ENCODE measurements around the gene RWDD2A. TPM values are rescaled to one million over a fixed set of nuclear protein-coding genes. Genes with fewer than 3 reads are reported as not detected.
A peak's percentile ranks its signal among the peaks of the same experiment; 100 is the strongest.

The RWDD2A gene
- total and polyA plus RNA-seq, 2 donors from 2014 or later: 4.0 to 5.5 TPM

DNA sequence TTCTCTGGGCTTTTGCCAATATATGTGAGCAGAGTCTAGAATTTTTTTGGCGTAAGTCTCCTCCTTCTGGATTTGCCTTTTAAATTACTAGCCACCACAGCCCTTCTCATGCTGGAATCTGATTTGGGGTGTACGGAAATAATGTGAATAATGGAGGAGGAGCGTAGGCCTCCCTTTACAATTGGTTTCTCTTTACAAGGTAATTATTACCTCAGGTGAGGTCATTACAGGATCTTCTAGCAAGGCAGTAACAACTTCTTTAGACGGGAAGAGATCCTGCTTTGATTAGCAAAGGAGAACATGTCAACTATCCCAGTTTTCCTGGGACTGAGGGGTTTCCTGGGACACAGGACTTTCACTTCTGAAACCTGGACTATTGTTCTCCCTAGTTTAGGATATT is 8.9 kb downstream of the RWDD2A start:
- TF ChIP-seq, protein P1, sequence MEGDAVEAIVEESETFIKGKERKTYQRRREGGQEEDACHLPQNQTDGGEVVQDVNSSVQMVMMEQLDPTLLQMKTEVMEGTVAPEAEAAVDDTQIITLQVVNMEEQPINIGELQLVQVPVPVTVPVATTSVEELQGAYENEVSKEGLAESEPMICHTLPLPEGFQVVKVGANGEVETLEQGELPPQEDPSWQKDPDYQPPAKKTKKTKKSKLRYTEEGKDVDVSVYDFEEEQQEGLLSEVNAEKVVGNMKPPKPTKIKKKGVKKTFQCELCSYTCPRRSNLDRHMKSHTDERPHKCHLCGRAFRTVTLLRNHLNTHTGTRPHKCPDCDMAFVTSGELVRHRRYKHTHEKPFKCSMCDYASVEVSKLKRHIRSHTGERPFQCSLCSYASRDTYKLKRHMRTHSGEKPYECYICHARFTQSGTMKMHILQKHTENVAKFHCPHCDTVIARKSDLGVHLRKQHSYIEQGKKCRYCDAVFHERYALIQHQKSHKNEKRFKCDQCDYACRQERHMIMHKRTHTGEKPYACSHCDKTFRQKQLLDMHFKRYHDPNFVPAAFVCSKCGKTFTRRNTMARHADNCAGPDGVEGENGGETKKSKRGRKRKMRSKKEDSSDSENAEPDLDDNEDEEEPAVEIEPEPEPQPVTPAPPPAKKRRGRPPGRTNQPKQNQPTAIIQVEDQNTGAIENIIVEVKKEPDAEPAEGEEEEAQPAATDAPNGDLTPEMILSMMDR (IDR thresholded peaks at IDR 0.05; ENCODE audit: borderline replicate concordance, extremely low read depth, insufficient read depth): no peak
- DNase-seq (no peak), FAIRE-seq (no peak)
- H3K36me3 ChIP-seq (ENCODE audit: control insufficient read depth in 2 of 3, insufficient read depth in 3 of 3, low read length in 3 of 3): peaks cover 0 to 3% (median 0%) of the 10 kb centered on the region in 3 donors
- H3K27me3 ChIP-seq (ENCODE audit: control insufficient read depth, insufficient read depth, low read length): no peaks in the 10 kb centered on the region
- no peaks in the 10 kb centered on the region for H3K4me1 ChIP-seq (ENCODE audit: control insufficient read depth in 2 of 3, insufficient read depth in 2 of 3, low read depth in 1 of 3, low read length in 3 of 3)
- H3K27ac ChIP-seq (ENCODE audit: low read depth in 2 of 2, low read length in 2 of 2): no peak overlapping the region
- H3K9me3 ChIP-seq (ENCODE audit: control insufficient read depth in 2 of 3, insufficient read depth in 1 of 3, low read length in 3 of 3): no peaks in the 10 kb centered on the region
- intact Hi-C loops (cut with DNase I): no loop called here
- no peak overlapping the region for H3K4me3 ChIP-seq (ENCODE audit: low read length in 3 of 3)
- H3K9ac ChIP-seq (ENCODE audit: low read length in 3 of 3): no peak overlapping the region

DNA sequence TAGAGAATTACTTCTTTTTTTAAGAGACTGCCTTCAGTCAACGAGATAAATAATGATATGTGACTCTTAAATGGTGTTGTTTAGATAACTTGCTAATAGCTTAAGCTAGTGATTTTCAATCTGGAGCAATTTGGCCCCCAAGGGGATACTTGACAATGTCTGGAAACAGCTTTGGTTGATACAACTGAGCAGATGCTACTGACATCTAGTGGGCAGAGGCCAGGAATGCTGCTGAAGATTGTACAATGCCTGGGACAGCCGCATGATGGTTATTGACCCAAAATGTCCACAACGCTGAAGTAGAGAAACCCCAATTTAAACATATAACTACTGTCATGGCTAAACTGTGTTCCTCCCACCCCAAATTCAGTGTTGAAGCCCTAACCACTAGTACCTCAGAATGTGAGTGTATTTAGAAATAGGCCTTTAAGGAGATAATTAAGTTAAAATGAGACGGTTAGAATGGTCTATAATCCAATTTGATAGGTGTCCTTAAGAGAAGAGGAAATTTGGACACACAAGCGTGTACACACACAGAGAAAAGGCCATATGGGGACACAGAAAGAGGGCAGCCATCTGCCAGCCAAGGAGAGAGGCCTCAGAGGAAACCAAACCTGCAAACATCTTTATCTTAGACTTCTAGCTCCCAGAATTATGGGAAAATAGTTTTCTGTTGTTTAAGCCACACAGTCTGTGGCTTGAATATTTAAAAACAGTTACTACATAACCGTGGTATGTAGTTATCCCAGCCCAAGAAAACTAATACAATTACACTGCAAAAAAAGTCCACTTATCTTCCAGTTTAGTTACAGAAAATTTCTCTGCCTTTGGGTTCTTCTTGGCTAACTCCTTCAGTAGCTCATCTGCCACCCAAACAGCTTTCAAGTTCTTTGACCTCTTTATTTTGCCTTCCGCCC is 22.2 kb downstream of the RWDD2A start:
- Histone ChIP-seq H3K27ac (ENCODE audit: low read depth in 2 of 2, low read length in 2 of 2) (no peak overlapping the region), H3K36me3 (ENCODE audit: control insufficient read depth in 2 of 3, insufficient read depth in 3 of 3, low read length in 3 of 3) (no peaks in the 10 kb centered on the region), H3K9ac (ENCODE audit: low read length in 3 of 3) (no peak overlapping the region), H3K9me3 (ENCODE audit: control insufficient read depth in 2 of 3, insufficient read depth in 1 of 3, low read length in 3 of 3) (no peaks in the 10 kb centered on the region), H3K4me3 (ENCODE audit: low read length in 3 of 3) (no peak overlapping the region), H3K27me3 (ENCODE audit: control insufficient read depth, insufficient read depth, low read length) (no peaks in the 10 kb centered on the region), H3K4me1 (ENCODE audit: control insufficient read depth in 2 of 3, insufficient read depth in 2 of 3, low read depth in 1 of 3, low read length in 3 of 3) (no peaks in the 10 kb centered on the region)
- no peak for FAIRE-seq
- TF ChIP-seq, protein P1 (IDR thresholded peaks at IDR 0.05; ENCODE audit: borderline replicate concordance, extremely low read depth, insufficient read depth): peak; percentile 87
- DNase-seq: peak in 4 of 5 donors; percentile 52 to 87 (median 66)
- intact Hi-C loops (cut with DNase I): no loop called here

DNA sequence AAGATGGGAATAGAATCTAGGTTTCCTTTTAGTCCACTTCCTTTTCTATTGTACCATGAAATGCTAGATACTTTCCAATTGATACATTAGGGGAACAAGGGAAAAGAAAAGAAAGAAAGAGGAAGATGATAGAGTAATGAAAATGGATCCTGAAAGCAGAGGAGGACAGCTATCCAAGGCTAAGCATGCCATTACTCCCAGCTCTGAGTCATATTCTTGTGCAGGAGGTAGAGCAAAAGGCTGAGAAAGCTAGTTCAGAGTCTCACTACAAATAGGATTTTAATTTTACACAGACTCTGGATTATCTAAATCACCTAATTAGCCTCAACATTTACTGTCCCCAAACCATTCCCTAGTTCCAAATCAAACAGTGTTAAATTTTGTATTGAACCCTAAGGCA is 23.6 kb downstream of the RWDD2A start:
- no peak overlapping the region for H3K9ac ChIP-seq (ENCODE audit: low read length in 3 of 3)
- no peaks in the 10 kb centered on the region for H3K4me1 ChIP-seq (ENCODE audit: control insufficient read depth in 2 of 3, insufficient read depth in 2 of 3, low read depth in 1 of 3, low read length in 3 of 3)
- intact Hi-C loops (cut with DNase I): no loop called here
- H3K27me3 ChIP-seq (ENCODE audit: control insufficient read depth, insufficient read depth, low read length): no peaks in the 10 kb centered on the region
- no peak for FAIRE-seq
- no peak for DNase-seq
- no peak overlapping the region for H3K27ac ChIP-seq (ENCODE audit: low read depth in 2 of 2, low read length in 2 of 2)
- H3K9me3 ChIP-seq (ENCODE audit: control insufficient read depth in 2 of 3, insufficient read depth in 1 of 3, low read length in 3 of 3): no peaks in the 10 kb centered on the region
- no peak overlapping the region for H3K4me3 ChIP-seq (ENCODE audit: low read length in 3 of 3)
- no peaks in the 10 kb centered on the region for H3K36me3 ChIP-seq (ENCODE audit: control insufficient read depth in 2 of 3, insufficient read depth in 3 of 3, low read length in 3 of 3)
- TF ChIP-seq, protein P1 (IDR thresholded peaks at IDR 0.05; ENCODE audit: borderline replicate concordance, extremely low read depth, insufficient read depth): no peak
